ENCODE measurements around the gene UTS2B.

DNA sequence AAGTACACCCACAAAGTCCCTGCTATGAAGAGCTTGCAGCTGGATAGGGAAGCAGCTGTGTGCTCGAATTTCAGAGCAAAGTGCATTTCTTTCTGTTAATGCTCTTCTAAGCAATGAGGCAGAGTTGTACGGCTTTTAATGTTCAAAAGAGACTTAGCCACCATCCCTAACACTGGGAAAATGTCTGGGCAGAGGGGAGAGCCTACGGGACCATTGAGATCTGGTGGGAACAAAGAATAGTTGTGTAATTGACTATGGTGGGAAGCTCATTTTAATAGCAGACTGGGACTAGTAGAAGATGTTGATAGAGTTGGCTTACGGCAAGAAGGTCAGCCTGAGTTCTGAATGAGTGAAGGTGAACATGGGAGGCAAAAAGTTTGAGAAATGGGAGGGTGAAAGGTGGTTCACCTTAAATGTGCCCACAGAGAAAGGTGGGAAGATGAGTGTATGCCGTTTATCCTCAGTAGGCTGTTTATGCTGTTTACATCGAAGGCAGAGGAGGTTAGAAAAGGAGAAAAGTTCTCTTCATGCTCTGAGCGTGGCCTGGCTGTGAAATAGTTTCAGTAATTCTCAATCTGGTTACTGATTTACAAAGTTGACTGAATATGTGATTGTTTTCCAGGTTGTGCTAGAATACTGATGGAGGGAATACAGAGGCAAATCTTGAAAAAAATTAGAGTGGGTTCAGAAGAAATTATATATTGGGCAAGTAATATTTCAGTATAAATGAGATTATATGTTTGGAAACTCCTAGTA is 22.9 kb upstream of the UTS2B start:
- TF ChIP-seq, protein P1, sequence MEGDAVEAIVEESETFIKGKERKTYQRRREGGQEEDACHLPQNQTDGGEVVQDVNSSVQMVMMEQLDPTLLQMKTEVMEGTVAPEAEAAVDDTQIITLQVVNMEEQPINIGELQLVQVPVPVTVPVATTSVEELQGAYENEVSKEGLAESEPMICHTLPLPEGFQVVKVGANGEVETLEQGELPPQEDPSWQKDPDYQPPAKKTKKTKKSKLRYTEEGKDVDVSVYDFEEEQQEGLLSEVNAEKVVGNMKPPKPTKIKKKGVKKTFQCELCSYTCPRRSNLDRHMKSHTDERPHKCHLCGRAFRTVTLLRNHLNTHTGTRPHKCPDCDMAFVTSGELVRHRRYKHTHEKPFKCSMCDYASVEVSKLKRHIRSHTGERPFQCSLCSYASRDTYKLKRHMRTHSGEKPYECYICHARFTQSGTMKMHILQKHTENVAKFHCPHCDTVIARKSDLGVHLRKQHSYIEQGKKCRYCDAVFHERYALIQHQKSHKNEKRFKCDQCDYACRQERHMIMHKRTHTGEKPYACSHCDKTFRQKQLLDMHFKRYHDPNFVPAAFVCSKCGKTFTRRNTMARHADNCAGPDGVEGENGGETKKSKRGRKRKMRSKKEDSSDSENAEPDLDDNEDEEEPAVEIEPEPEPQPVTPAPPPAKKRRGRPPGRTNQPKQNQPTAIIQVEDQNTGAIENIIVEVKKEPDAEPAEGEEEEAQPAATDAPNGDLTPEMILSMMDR (conservative IDR thresholded peaks at IDR 0.05; ENCODE audit: low read depth, low read length): no peak
- TF ChIP-seq EZH2 (IDR thresholded peaks at IDR 0.05; ENCODE audit: borderline replicate concordance, low read depth, low read length, poor library complexity, severe bottlenecking): no peak

Data from A673 (cell line).